ENCODE results near the gene MVB12B.

Gene MVB12B

DNA sequence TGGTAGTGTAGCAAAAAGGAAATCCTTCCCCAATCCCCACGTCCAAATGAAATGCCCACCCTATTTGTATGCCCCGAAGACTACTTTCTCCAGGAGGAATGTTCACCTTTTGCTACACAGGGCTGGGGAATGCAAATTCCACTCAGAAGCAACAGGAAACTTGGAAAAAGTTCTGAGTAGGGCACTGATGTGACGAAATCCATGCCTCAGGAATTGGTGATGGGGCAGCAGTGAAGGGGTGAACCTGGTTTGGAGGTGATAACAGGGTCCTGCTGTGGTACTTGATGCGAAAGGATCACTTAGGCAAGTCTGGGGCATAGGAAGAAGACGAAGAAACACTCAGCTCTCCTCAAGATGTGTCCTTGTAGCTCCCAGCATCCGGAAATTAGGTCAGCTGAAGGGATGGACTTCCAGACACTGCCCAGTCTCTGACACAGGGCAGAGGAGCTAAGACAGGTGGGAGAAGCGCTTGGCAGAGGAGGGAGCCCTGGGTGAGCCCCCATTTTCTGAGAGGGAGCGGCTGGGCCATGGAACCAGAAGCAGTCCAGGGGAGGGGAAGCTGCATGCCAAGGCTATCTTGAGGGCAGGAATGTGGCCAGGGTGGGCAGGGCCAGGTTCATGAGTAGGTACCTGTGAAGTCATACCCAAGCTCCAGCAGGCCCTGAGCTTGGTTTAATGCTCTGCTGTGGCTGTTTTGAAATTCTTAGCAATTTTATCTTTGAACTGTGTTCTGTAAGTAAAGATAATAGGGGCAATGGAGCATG lies 22.2 kb upstream of the MVB12B start:
- Histone ChIP-seq H3K9me3 (ENCODE audit: insufficient read depth, low read length) (no peaks in the 10 kb centered on the region), H3K36me3 (ENCODE audit: insufficient read depth, insufficient read length, low read length) (no peaks in the 10 kb centered on the region), H3K9ac (ENCODE audit: insufficient read length, low read depth) (no peak overlapping the region), H3K27me3 (ENCODE audit: insufficient read depth, insufficient read length) (no peaks in the 10 kb centered on the region), H3K4me1 (ENCODE audit: insufficient read depth, insufficient read length) (peaks cover 5% of the 10 kb centered on the region), H3K4me3 (ENCODE audit: insufficient read length, low read depth) (no peak overlapping the region)
- DNase-seq (ENCODE audit: low read depth, low spot score), result no peak
- TF ChIP-seq YY1 (IDR thresholded peaks at IDR 0.05; ENCODE audit: insufficient read depth, insufficient read length), result no peak
- TF ChIP-seq ZNF274 (IDR thresholded peaks at IDR 0.05; ENCODE audit: low read depth, low read length), result no peak
- no peak for TF ChIP-seq SUZ12 (IDR thresholded peaks at IDR 0.05; ENCODE audit: extremely low read depth, insufficient read depth, insufficient read length)

DNA sequence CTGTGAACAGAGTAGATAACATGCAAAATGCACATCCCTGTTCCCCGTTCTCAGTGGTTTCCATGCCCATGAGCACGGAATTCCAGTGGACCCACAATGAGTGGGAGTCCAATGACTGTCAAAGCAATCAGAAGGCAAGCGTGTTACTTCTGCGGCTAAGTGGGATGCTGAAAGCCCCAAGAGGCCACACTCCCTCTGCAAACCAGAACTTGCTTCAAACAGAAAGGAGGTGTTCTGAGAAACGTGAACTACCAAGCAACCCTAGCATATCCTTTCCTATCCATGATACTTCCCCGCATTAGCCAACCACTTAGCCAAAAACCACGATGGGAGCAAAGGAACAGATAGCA lies 21.7 kb upstream of the MVB12B start:
- H3K9me3 ChIP-seq (ENCODE audit: insufficient read depth, low read length), result no peaks in the 10 kb centered on the region
- no peaks in the 10 kb centered on the region for H3K36me3 ChIP-seq (ENCODE audit: insufficient read depth, insufficient read length, low read length)
- no peak overlapping the region for H3K4me3 ChIP-seq (ENCODE audit: insufficient read length, low read depth)
- DNase-seq (ENCODE audit: low read depth, low spot score), result no peak
- H3K27me3 ChIP-seq (ENCODE audit: insufficient read depth, insufficient read length), result no peaks in the 10 kb centered on the region
- TF ChIP-seq SUZ12 (IDR thresholded peaks at IDR 0.05; ENCODE audit: extremely low read depth, insufficient read depth, insufficient read length), result no peak
- TF ChIP-seq ZNF274 (IDR thresholded peaks at IDR 0.05; ENCODE audit: low read depth, low read length), result no peak
- no peak for TF ChIP-seq YY1 (IDR thresholded peaks at IDR 0.05; ENCODE audit: insufficient read depth, insufficient read length)
- H3K4me1 ChIP-seq (ENCODE audit: insufficient read depth, insufficient read length), result peaks cover 5% of the 10 kb centered on the region
- no peak overlapping the region for H3K9ac ChIP-seq (ENCODE audit: insufficient read length, low read depth)

DNA sequence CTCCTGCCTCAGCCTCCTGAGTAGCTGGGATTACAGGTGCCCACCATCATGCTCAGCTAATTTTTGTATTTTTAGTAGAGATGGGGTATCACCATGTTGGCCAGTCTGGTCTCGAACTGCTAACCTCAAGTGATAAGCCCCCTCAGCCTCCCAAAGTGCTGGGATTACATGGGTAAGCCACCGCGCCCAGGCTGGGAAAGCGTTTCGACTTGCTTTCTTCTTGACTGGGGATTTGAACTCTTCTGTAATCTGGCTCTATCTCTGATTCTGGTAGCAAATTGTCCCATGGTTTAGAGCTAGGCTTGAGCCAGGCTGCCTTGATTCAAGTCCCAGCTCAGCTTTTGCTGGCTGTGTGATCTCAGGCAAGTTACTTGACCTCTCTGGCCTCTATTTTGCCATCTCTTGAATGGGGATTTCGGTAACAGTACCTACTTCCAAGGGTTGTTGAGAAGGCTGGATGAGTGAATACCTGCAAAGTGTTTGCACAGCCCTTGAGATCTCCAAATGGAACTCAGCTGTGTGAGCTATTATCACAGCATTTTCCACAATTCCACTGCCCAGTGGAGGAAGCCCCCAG lies 20.5 kb upstream of the MVB12B start:
- no peak for TF ChIP-seq ZNF274 (IDR thresholded peaks at IDR 0.05; ENCODE audit: low read depth, low read length)
- TF ChIP-seq YY1 (IDR thresholded peaks at IDR 0.05; ENCODE audit: insufficient read depth, insufficient read length), result no peak
- TF ChIP-seq SUZ12 (IDR thresholded peaks at IDR 0.05; ENCODE audit: extremely low read depth, insufficient read depth, insufficient read length), result no peak
- Histone ChIP-seq H3K27me3 (ENCODE audit: insufficient read depth, insufficient read length) (no peaks in the 10 kb centered on the region), H3K4me3 (ENCODE audit: insufficient read length, low read depth) (no peak overlapping the region), H3K9me3 (ENCODE audit: insufficient read depth, low read length) (no peaks in the 10 kb centered on the region), H3K9ac (ENCODE audit: insufficient read length, low read depth) (no peak overlapping the region), H3K4me1 (ENCODE audit: insufficient read depth, insufficient read length) (peaks cover 5% of the 10 kb centered on the region), H3K36me3 (ENCODE audit: insufficient read depth, insufficient read length, low read length) (no peaks in the 10 kb centered on the region)
- DNase-seq (ENCODE audit: low read depth, low spot score), result no peak

DNA sequence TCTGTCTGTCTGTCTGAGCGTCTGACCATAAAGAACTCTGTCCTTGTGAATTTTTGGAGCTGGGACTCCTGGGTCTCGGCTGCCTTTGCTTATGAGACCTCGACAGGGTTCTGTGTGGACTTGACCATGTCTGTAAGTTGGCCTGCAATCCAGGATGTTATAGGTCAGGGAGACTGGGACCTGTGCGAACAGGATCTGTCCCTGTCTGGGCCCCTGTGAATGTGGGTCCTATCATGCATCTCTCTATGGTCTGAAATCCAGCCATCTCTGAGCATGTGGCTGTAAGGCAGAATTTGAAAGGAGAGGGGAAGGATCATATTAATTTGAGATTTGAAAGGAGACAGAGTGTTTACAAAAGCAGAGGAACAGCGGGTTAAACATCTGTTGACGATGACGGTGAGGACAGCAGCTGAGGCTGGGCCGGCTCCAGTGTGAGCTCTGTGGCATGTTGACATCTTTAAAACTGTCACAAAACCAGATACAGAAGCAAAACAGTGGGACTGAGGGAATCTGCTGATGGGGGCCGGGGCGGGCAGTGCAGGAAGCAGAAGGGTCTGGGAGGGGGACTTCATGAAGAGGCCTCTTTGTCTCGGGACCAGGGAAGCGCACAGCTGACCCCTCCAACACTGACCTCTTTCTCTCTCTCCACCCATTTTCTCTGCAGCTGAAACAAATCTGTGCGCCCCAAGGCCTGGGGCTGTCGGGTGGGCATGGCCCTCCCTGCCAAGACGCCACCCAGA lies 19.1 kb upstream of the MVB12B start:
- Histone ChIP-seq H3K4me1 (ENCODE audit: insufficient read depth, insufficient read length) (peaks cover 5% of the 10 kb centered on the region), H3K4me3 (ENCODE audit: insufficient read length, low read depth) (no peak overlapping the region), H3K9ac (ENCODE audit: insufficient read length, low read depth) (no peak overlapping the region), H3K27me3 (ENCODE audit: insufficient read depth, insufficient read length) (no peaks in the 10 kb centered on the region), H3K9me3 (ENCODE audit: insufficient read depth, low read length) (no peaks in the 10 kb centered on the region), H3K36me3 (ENCODE audit: insufficient read depth, insufficient read length, low read length) (no peaks in the 10 kb centered on the region)
- TF ChIP-seq YY1 (IDR thresholded peaks at IDR 0.05; ENCODE audit: insufficient read depth, insufficient read length) (no peak), SUZ12 (IDR thresholded peaks at IDR 0.05; ENCODE audit: extremely low read depth, insufficient read depth, insufficient read length) (no peak), ZNF274 (IDR thresholded peaks at IDR 0.05; ENCODE audit: low read depth, low read length) (no peak)
- DNase-seq (ENCODE audit: low read depth, low spot score), result no peak

DNA sequence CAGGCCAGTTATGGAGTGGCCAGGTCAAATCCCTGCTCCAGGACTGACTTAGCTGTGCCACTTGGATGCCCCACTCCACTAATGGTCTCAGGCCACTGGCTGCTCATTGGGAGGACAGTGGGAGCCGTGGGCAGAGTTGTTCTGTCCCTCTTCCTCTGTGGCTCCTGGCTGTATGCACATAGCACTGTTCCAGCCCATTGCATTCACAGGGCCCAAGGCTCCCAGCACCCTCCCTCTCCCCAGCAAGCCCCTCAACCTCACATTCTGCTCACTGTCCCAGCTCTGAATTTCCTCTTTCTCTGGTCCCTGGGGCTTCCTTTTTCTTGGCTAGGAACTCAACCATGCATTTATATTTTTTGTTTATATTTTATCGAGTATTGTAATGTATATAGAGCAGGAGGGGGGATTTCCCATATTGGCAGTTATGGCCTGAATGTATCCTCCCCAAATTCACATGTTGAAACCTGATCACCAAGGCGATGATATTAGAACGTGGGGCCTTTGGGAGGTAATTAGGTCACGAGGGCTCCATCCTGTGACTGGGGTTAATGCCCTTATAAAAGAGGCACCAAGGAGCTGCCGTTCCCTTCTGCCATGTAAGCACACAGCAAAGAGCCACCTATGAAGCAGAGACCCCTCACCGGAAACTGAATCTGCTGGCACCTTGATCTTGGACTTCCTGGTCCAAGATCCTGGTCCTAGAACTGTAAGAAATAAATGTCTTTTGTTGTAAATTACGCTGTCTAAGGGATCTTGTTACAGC lies 17.0 kb upstream of the MVB12B start:
- TF ChIP-seq SUZ12 (IDR thresholded peaks at IDR 0.05; ENCODE audit: extremely low read depth, insufficient read depth, insufficient read length) (no peak), ZNF274 (IDR thresholded peaks at IDR 0.05; ENCODE audit: low read depth, low read length) (no peak), YY1 (IDR thresholded peaks at IDR 0.05; ENCODE audit: insufficient read depth, insufficient read length) (no peak)
- Histone ChIP-seq H3K9me3 (ENCODE audit: insufficient read depth, low read length) (no peaks in the 10 kb centered on the region), H3K4me3 (ENCODE audit: insufficient read length, low read depth) (no peak overlapping the region), H3K36me3 (ENCODE audit: insufficient read depth, insufficient read length, low read length) (no peaks in the 10 kb centered on the region), H3K27me3 (ENCODE audit: insufficient read depth, insufficient read length) (no peaks in the 10 kb centered on the region), H3K9ac (ENCODE audit: insufficient read length, low read depth) (no peak overlapping the region), H3K4me1 (ENCODE audit: insufficient read depth, insufficient read length) (peaks cover 5% of the 10 kb centered on the region)
- DNase-seq (ENCODE audit: low read depth, low spot score), result no peak

DNA sequence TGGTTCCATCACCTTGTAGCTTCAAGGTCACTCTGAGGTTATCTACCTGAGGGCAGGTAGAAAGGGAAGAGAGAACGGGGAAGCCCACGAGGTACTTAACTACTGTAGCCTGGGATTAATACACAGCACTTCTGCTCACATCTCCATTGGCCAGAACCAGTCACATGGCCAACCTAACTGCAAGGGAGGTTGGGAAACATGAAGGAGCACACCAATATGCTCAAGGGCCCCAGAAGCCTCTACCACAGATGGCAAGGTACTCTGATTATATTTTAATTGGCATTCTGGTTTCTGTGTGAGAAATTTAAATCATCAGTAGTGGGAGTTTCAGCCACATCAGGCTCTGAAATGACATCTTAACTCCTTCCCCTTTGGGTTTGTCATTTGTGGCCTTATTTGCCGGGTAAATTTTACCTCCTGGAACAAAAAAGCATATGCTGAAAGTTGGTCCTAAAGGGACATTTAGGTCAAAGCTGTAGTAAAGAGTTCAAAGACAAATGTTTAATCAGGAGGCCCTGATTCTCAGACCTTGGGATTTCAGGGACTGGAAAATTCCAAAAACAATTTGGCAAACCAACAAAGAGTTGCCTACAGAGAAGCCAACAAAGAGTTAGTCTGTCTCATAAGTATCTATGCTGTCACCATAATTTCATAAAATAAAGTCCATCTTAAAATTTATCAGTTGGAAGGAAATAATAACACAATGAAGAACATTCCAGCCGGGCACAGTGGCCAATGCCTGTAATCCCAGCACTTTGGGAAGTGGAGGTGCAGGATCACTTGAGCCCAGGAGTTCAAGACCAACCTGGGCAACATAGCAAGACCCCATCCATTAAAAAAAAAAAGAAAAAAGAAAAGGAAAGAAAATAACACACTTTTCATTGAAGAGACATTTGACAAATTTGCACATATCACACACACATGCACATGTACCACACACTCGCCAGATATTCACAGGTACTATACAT lies 13.8 kb upstream of the MVB12B start:
- Histone ChIP-seq H3K27me3 (ENCODE audit: insufficient read depth, insufficient read length) (no peaks in the 10 kb centered on the region), H3K4me3 (ENCODE audit: insufficient read length, low read depth) (no peak overlapping the region), H3K4me1 (ENCODE audit: insufficient read depth, insufficient read length) (no peaks in the 10 kb centered on the region), H3K9ac (ENCODE audit: insufficient read length, low read depth) (no peak overlapping the region), H3K9me3 (ENCODE audit: insufficient read depth, low read length) (no peaks in the 10 kb centered on the region), H3K36me3 (ENCODE audit: insufficient read depth, insufficient read length, low read length) (no peaks in the 10 kb centered on the region)
- TF ChIP-seq YY1 (IDR thresholded peaks at IDR 0.05; ENCODE audit: insufficient read depth, insufficient read length) (no peak), SUZ12 (IDR thresholded peaks at IDR 0.05; ENCODE audit: extremely low read depth, insufficient read depth, insufficient read length) (no peak), ZNF274 (IDR thresholded peaks at IDR 0.05; ENCODE audit: low read depth, low read length) (no peak)
- DNase-seq (ENCODE audit: low read depth, low spot score), result no peak
